ENCODE measurements around the gene CASK. TPM values are rescaled to one million over a fixed set of nuclear protein-coding genes. Genes with fewer than 3 reads are reported as not detected.

The CASK gene
- total RNA-seq, 1 donor, result 55.4 TPM

DNA sequence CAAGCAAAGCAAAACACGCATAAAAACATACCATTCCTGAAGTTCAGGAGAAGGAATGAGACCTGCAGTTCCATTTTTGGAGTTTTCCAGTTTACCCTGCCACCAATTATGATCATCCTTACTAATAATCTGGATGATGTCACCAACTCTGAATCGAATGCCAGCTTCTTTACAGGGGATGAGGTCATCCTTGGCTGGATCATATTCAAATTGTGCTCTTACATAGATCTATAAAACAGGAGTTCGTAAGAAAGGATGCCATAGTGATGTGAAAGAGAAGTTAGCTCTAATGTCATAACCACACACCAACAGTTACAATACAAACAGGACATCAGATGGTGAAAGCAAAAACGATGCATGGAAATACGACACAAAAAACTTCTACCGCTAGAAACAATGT lies 369.7 kb downstream of the CASK start:
- Histone ChIP-seq H3K4me2 (ENCODE audit: insufficient read depth, low read length) (no peak overlapping the region), H3K4me1 (ENCODE audit: insufficient read depth, low read length) (no peaks in the 10 kb centered on the region)

DNA sequence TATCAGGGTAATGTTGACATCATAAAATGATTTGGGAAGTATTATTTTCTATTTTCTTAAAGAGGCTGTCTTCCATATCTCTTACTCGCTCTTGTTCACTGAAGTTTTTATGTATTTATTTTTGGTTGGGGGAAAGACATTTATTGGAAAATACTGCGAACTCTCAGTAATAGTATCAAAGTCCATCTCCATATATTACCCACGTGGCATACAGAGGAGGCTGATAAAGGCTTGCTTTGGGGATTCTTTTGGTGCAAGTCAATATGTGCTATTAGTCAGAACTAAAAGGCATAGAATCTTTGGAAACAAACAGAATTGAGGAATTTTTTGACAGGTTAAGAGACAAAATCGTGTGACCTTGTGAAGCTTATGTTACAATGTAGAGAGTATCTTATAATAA lies 374.9 kb downstream of the CASK start:
- Histone ChIP-seq H3K27me3 (ENCODE audit: insufficient read depth, low read length) (no peaks in the 10 kb centered on the region), H3K4me1 (ENCODE audit: insufficient read depth, low read length) (no peaks in the 10 kb centered on the region), H3K9me3 (ENCODE audit: low read depth, low read length) (no peaks in the 10 kb centered on the region), H2AFZ (ENCODE audit: low read length) (no peak overlapping the region), H3K4me2 (ENCODE audit: insufficient read depth, low read length) (no peak overlapping the region), H3K79me2 (ENCODE audit: insufficient read depth, low read length) (no peaks in the 10 kb centered on the region), H3K36me3 (ENCODE audit: insufficient read depth, low read length) (no peaks in the 10 kb centered on the region), H3K27ac (ENCODE audit: low read depth, low read length) (no peak overlapping the region), H3K4me3 (ENCODE audit: insufficient read depth, low read length) (no peak overlapping the region), H4K20me1 (ENCODE audit: insufficient read depth, low read length) (no peaks in the 10 kb centered on the region)
- no peak for TF ChIP-seq CTCF (IDR thresholded peaks at IDR 0.05; ENCODE audit: extremely low read depth, low read depth, low read length)
- no peak for DNase-seq (ENCODE audit: insufficient read length, low spot score, missing footprints)

More for the DNA sequence above, 369.7 kb downstream of the CASK start:
- no peak for DNase-seq (ENCODE audit: insufficient read length, low spot score, missing footprints)
- Histone ChIP-seq H4K20me1 (ENCODE audit: insufficient read depth, low read length) (no peaks in the 10 kb centered on the region), H3K27me3 (ENCODE audit: insufficient read depth, low read length) (no peaks in the 10 kb centered on the region), H3K79me2 (ENCODE audit: insufficient read depth, low read length) (no peaks in the 10 kb centered on the region), H2AFZ (ENCODE audit: low read length) (no peak overlapping the region), H3K9me3 (ENCODE audit: low read depth, low read length) (no peaks in the 10 kb centered on the region), H3K36me3 (ENCODE audit: insufficient read depth, low read length) (no peaks in the 10 kb centered on the region), H3K4me3 (ENCODE audit: insufficient read depth, low read length) (no peak overlapping the region), H3K27ac (ENCODE audit: low read depth, low read length) (no peak overlapping the region)
- no peak for TF ChIP-seq CTCF (IDR thresholded peaks at IDR 0.05; ENCODE audit: extremely low read depth, low read depth, low read length)

GRCh38 chrX:41543668-41544067 lies 379.7 kb downstream of the CASK start:
- Histone ChIP-seq H3K4me3 (ENCODE audit: insufficient read depth, low read length) (no peak overlapping the region), H3K27me3 (ENCODE audit: insufficient read depth, low read length) (peaks cover 7% of the 10 kb centered on the region), H3K27ac (ENCODE audit: low read depth, low read length) (no peak overlapping the region), H3K4me1 (ENCODE audit: insufficient read depth, low read length) (peaks cover 19% of the 10 kb centered on the region), H3K79me2 (ENCODE audit: insufficient read depth, low read length) (no peaks in the 10 kb centered on the region), H2AFZ (ENCODE audit: low read length) (no peak overlapping the region), H3K36me3 (ENCODE audit: insufficient read depth, low read length) (no peaks in the 10 kb centered on the region), H3K4me2 (ENCODE audit: insufficient read depth, low read length) (no peak overlapping the region), H3K9me3 (ENCODE audit: low read depth, low read length) (no peaks in the 10 kb centered on the region), H4K20me1 (ENCODE audit: insufficient read depth, low read length) (no peaks in the 10 kb centered on the region)
- no peak for DNase-seq (ENCODE audit: insufficient read length, low spot score, missing footprints)
- no peak for TF ChIP-seq CTCF (IDR thresholded peaks at IDR 0.05; ENCODE audit: extremely low read depth, low read depth, low read length)

- Histone ChIP-seq H3K27me3 (ENCODE audit: insufficient read depth, low read length) (peaks cover 7% of the 10 kb centered on the region), H3K9me3 (ENCODE audit: low read depth, low read length) (no peaks in the 10 kb centered on the region), H4K20me1 (ENCODE audit: insufficient read depth, low read length) (no peaks in the 10 kb centered on the region), H3K36me3 (ENCODE audit: insufficient read depth, low read length) (no peaks in the 10 kb centered on the region), H2AFZ (ENCODE audit: low read length) (no peak overlapping the region), H3K4me1 (ENCODE audit: insufficient read depth, low read length) (peaks cover 19% of the 10 kb centered on the region), H3K27ac (ENCODE audit: low read depth, low read length) (peak overlapping the region; percentile 9), H3K4me2 (ENCODE audit: insufficient read depth, low read length) (no peak overlapping the region), H3K4me3 (ENCODE audit: insufficient read depth, low read length) (no peak overlapping the region), H3K79me2 (ENCODE audit: insufficient read depth, low read length) (no peaks in the 10 kb centered on the region)
- DNase-seq (ENCODE audit: insufficient read length, low spot score, missing footprints), result no peak
- TF ChIP-seq CTCF (IDR thresholded peaks at IDR 0.05; ENCODE audit: extremely low read depth, low read depth, low read length), result no peak
Observed at GRCh38 chrX:41543025-41543424, 380.3 kb downstream of the CASK start.

Measured in osteoblast (primary cell).